Measurements from ENCODE around the gene BMAL1.

DNA sequence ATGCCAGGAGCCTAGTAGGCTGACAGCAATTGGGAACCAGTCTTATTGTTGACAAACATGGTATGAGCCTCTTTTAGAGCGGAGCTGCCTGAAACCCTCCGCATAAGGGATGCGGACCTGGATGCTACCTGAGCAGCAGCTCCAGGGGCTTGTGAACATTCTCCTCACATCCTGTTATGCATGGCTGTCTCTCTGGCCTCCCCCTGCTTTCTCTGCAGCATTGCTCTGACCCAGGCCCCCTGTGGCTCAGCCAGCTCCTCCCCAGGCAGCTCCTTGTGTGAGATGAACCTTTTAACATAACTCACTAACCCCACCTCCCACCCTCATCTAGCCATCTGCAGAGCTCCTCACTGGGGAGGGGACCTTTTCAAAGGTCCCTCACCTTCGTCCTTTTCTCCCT is 6.0 kb downstream of the BMAL1 start:
- TF ChIP-seq, protein P1, sequence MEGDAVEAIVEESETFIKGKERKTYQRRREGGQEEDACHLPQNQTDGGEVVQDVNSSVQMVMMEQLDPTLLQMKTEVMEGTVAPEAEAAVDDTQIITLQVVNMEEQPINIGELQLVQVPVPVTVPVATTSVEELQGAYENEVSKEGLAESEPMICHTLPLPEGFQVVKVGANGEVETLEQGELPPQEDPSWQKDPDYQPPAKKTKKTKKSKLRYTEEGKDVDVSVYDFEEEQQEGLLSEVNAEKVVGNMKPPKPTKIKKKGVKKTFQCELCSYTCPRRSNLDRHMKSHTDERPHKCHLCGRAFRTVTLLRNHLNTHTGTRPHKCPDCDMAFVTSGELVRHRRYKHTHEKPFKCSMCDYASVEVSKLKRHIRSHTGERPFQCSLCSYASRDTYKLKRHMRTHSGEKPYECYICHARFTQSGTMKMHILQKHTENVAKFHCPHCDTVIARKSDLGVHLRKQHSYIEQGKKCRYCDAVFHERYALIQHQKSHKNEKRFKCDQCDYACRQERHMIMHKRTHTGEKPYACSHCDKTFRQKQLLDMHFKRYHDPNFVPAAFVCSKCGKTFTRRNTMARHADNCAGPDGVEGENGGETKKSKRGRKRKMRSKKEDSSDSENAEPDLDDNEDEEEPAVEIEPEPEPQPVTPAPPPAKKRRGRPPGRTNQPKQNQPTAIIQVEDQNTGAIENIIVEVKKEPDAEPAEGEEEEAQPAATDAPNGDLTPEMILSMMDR (IDR thresholded peaks at IDR 0.05; ENCODE audit: low read depth, low read length, poor library complexity, severe bottlenecking) = no peak
- no peak for TF ChIP-seq EZH2phosphoT487 (IDR thresholded peaks at IDR 0.05; ENCODE audit: borderline replicate concordance, low read length)
